ENCODE results near the gene CHAF1A. TPM values are rescaled to one million over a fixed set of nuclear protein-coding genes. Genes with fewer than 3 reads are reported as not detected.
A peak's percentile ranks its signal among the peaks of the same experiment; 100 is the strongest.

Gene CHAF1A
- 10 to 100 TPM in 3 of 8 experiments, 1 to 10 TPM in 5; 2.3 to 36.2 (median 3.1) TPM for total RNA-seq

- Histone ChIP-seq H3K4me1 (replicated peaks in 1 of 2) (peaks cover under 1 to 3% of the 10 kb centered on the region in 2 donors), H3K4me3 (peak within 1 kb of the TSS; percentile 59 to 80 (median 66)), H3K27ac (peak within 1 kb of the TSS; percentile 13 to 42)
- 0 to 20% (median 0%) methylated on average over 1 to 11 of the region's 84 CpGs; no CpG with 5 or more reads in 2 of the 10 experiments for WGBS, 10 experiments
- peak; percentile 84 to 94 (median 92) for ATAC-seq (replicated peaks in 6 of 8)
- in situ Hi-C loops (cut with MboI; ENCODE audit: low pct_unique_long_range_greater_than_20kb in 2 of 9, low sequenced_read_pairs in 9 of 9, unreplicated experiment in 9 of 9): no loop called here
Observed at GRCh38 chr19:4402171-4403004, at the start of gene CHAF1A. TSS of gene CHAF1A (plus strand) at chr19:4402640. CDS start at chr19:4402763, 123 bp downstream.

GRCh38 chr19:4352701-4353121 is 49.7 kb upstream of the CHAF1A start:
- WGBS, 10 experiments: 0% methylated on average over 1 of the region's 9 CpGs; no CpG with 5 or more reads in 9 of the 10 experiments
- Histone ChIP-seq H3K4me1 (replicated peaks in 1 of 2) (no peaks in the 10 kb centered on the region), H3K4me3 (no peak overlapping the region), H3K27ac (no peak overlapping the region)
- in situ Hi-C loops (cut with MboI; ENCODE audit: low pct_unique_long_range_greater_than_20kb in 2 of 9, low sequenced_read_pairs in 9 of 9, unreplicated experiment in 9 of 9): no loop called here
- ATAC-seq (replicated peaks in 6 of 8): peak; percentile 31 to 81 (median 46)

GRCh38 chr19:4354282-4354681 is 48.2 kb upstream of the CHAF1A start:
- H3K4me1 ChIP-seq (replicated peaks in 1 of 2): no peaks in the 10 kb centered on the region
- in situ Hi-C loops (cut with MboI; ENCODE audit: low pct_unique_long_range_greater_than_20kb in 2 of 9, low sequenced_read_pairs in 9 of 9, unreplicated experiment in 9 of 9): no loop called here
- no peak overlapping the region for H3K27ac ChIP-seq
- 88 to 97% methylated on average over 5 to 9 of the region's 12 CpGs; no CpG with 5 or more reads in 8 of the 10 experiments for WGBS, 10 experiments
- no peak overlapping the region for H3K4me3 ChIP-seq
- no peak for ATAC-seq (replicated peaks in 6 of 8)

GRCh38 chr19:4354897-4355296 is 47.5 kb upstream of the CHAF1A start:
- no peak overlapping the region for H3K4me3 ChIP-seq
- in situ Hi-C loops (cut with MboI; ENCODE audit: low pct_unique_long_range_greater_than_20kb in 2 of 9, low sequenced_read_pairs in 9 of 9, unreplicated experiment in 9 of 9): no loop called here
- H3K4me1 ChIP-seq (replicated peaks in 1 of 2): no peaks in the 10 kb centered on the region
- ATAC-seq (replicated peaks in 6 of 8): peak in 2 of 8 experiments; percentile 5 to 6
- no peak overlapping the region for H3K27ac ChIP-seq
- 80% methylated on average over 1 of the region's 17 CpGs; no CpG with 5 or more reads in 9 of the 10 experiments for WGBS, 10 experiments

- Histone ChIP-seq H3K27ac (no peak overlapping the region), H3K4me3 (no peak overlapping the region), H3K4me1 (replicated peaks in 1 of 2) (no peaks in the 10 kb centered on the region)
- ATAC-seq (replicated peaks in 6 of 8): no peak
- in situ Hi-C loops (cut with MboI; ENCODE audit: low pct_unique_long_range_greater_than_20kb in 2 of 9, low sequenced_read_pairs in 9 of 9, unreplicated experiment in 9 of 9): no loop called here
- WGBS, 10 experiments: 84 to 100% (median 92%) methylated on average over 1 to 11 of the region's 23 CpGs; no CpG with 5 or more reads in 6 of the 10 experiments
Observed at GRCh38 chr19:4357095-4357797, 45.2 kb upstream of the CHAF1A start.

GRCh38 chr19:4357921-4358326 is 44.5 kb upstream of the CHAF1A start:
- in situ Hi-C loops (cut with MboI; ENCODE audit: low pct_unique_long_range_greater_than_20kb in 2 of 9, low sequenced_read_pairs in 9 of 9, unreplicated experiment in 9 of 9): no loop called here
- ATAC-seq (replicated peaks in 6 of 8): no peak
- Histone ChIP-seq H3K4me3 (no peak overlapping the region), H3K27ac (no peak overlapping the region), H3K4me1 (replicated peaks in 1 of 2) (no peaks in the 10 kb centered on the region)
- WGBS, 10 experiments: 79 to 100% (median 92%) methylated on average over 1 to 5 of the region's 16 CpGs; no CpG with 5 or more reads in 7 of the 10 experiments

- Histone ChIP-seq H3K4me3 (no peak overlapping the region), H3K27ac (no peak overlapping the region), H3K4me1 (replicated peaks in 1 of 2) (no peaks in the 10 kb centered on the region)
- peak in 1 of 8 experiments; percentile 3 for ATAC-seq (replicated peaks in 6 of 8)
- WGBS, 10 experiments: 67 to 100% (median 92%) methylated on average over 1 to 6 of the region's 25 CpGs; no CpG with 5 or more reads in 4 of the 10 experiments
- in situ Hi-C loops (cut with MboI; ENCODE audit: low pct_unique_long_range_greater_than_20kb in 2 of 9, low sequenced_read_pairs in 9 of 9, unreplicated experiment in 9 of 9): no loop called here
Observed at GRCh38 chr19:4358709-4359626, 43.5 kb upstream of the CHAF1A start.

- in situ Hi-C loops (cut with MboI; ENCODE audit: low pct_unique_long_range_greater_than_20kb in 2 of 9, low sequenced_read_pairs in 9 of 9, unreplicated experiment in 9 of 9): no loop called here
- Histone ChIP-seq H3K4me1 (replicated peaks in 1 of 2) (no peaks in the 10 kb centered on the region), H3K27ac (no peak overlapping the region), H3K4me3 (no peak overlapping the region)
- ATAC-seq (replicated peaks in 6 of 8): peak; percentile 2 to 21 (median 10)
- 100% methylated on average over 1 to 3 of the region's 13 CpGs; no CpG with 5 or more reads in 7 of the 10 experiments for WGBS, 10 experiments
Observed at GRCh38 chr19:4359627-4360000, 42.8 kb upstream of the CHAF1A start.

GRCh38 chr19:4360081-4360569 is 42.3 kb upstream of the CHAF1A start:
- in situ Hi-C loops (cut with MboI; ENCODE audit: low pct_unique_long_range_greater_than_20kb in 2 of 9, low sequenced_read_pairs in 9 of 9, unreplicated experiment in 9 of 9): no loop called here
- WGBS, 10 experiments: 70 to 100% (median 98%) methylated on average over 1 to 4 of the region's 9 CpGs; no CpG with 5 or more reads in 4 of the 10 experiments
- Histone ChIP-seq H3K27ac (no peak overlapping the region), H3K4me1 (replicated peaks in 1 of 2) (no peaks in the 10 kb centered on the region), H3K4me3 (no peak overlapping the region)
- ATAC-seq (replicated peaks in 6 of 8): peak in 2 of 8 experiments; percentile 1 to 2

- ATAC-seq (replicated peaks in 6 of 8): peak in 5 of 8 experiments; percentile 9 to 19 (median 16)
- 40 to 74% methylated on average over 1 to 6 of the region's 12 CpGs; no CpG with 5 or more reads in 8 of the 10 experiments for WGBS, 10 experiments
- H3K4me3 ChIP-seq: no peak overlapping the region
- in situ Hi-C loops (cut with MboI; ENCODE audit: low pct_unique_long_range_greater_than_20kb in 2 of 9, low sequenced_read_pairs in 9 of 9, unreplicated experiment in 9 of 9): no loop called here
- H3K4me1 ChIP-seq (replicated peaks in 1 of 2): no peaks in the 10 kb centered on the region
- H3K27ac ChIP-seq: peak overlapping the region; percentile 21 to 43
Observed at GRCh38 chr19:4360641-4361151, 41.7 kb upstream of the CHAF1A start.

GRCh38 chr19:4361152-4362046 is 41.0 kb upstream of the CHAF1A start:
- no peak overlapping the region for H3K4me3 ChIP-seq
- 100% methylated on average over 1 of the region's 50 CpGs; no CpG with 5 or more reads in 8 of the 10 experiments for WGBS, 10 experiments
- H3K4me1 ChIP-seq (replicated peaks in 1 of 2): no peaks in the 10 kb centered on the region
- in situ Hi-C loops (cut with MboI; ENCODE audit: low pct_unique_long_range_greater_than_20kb in 2 of 9, low sequenced_read_pairs in 9 of 9, unreplicated experiment in 9 of 9): no loop called here
- ATAC-seq (replicated peaks in 6 of 8): peak in 5 of 8 experiments; percentile 8 to 28 (median 16)
- peak overlapping the region in 1 of 2 donors; percentile 43 for H3K27ac ChIP-seq

All from motor neuron (in vitro differentiated cells).